ENCODE results near the gene DGKI.

The DGKI gene

GRCh38 chr7:137519181-137519691, 327.5 kb downstream of the DGKI start:
- DNase-seq, result no peak

DNA sequence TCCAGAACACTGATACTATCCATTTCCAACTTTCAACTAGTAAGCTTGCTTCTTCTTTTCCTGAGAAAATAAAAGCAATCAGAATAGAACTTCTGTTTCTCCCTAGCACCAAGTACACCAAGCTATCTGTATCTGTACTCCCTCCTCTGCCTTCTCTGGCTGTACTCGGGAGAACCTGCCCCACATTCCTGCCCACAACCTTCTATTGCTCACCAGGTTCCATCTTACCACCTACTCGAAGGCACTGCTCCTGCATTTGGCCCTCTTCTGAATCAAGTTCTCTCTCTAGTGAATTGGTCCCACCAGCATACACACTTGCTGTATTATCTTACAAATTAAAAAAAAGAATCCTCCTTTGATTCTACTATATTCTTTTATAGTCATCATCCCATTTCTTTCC, 333.7 kb downstream of the DGKI start:
- no peak for DNase-seq

DNA sequence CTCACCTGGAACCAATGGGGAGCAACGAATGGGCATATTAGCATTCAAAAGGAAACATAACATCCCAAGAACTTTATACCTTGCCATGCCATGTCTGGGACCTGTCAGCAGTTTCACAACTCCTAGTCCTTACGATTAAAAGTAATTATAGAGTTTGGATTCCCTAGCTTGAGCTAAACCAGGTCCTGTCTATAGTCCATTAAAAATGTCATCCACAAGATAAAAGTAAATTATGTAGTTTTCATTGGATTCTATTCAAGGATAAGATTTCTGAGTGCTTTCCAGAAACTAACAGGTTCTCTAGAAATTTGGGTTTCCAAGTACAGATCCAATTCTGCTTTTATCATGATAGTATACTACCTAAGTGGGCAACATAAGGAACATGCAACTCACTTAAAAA, 339.7 kb downstream of the DGKI start:
- no peak for DNase-seq

DNA sequence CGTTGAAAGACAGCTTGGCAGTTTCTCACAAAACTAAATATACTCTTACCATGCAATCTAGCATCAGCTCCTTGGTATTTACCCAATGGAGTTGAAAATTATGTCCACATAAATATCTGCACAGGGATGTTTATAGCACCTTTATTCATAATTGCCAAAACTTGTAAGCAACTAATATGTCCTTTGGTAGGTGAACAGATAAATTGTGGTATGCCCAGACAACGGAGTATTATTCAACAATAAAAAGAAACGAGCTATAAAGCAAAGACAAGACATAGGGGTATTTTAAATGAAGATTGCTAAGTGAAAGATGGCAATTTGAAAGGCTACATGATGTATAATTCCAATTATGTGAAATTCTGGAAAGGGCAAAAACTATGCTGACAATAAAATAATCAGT, 340.7 kb downstream of the DGKI start:
- DNase-seq, result no peak

DNA sequence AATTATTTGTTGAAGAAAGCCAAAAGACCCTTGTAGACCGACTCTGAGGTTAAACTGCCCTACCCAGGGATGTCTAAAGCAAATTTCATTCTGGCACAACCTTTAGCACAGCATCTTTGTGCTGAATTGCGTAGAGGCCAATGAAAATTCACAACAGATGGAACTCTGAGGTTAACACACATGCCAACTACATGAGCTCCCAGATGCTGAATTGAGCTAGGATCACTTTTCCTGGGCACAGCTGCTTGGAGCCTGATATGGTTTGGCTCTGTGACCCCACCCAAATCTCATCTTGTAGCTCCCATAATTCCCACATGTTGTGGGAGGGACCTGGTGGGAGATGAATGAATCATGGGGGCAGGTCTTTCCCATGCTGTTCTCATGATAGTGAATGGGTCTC, 345.2 kb downstream of the DGKI start:
- DNase-seq, result no peak

DNA sequence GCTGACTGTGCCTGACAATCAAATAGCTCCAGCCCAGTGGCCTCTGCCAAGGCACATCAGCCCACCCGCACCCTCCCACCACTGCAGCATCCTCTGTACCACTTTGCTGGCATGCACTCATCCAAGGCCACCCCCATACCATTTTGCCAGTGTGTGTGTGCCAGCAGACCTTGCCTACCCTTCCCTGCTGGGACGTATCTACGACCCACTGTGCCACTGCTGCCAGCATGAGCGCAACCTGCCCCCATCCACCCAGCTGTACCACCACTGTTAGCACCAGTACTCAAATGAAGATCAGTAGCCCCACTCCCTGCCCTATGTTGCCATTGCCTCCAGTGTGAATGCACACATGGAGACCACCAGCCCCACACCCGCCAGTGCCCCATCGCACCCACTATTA, 353.9 kb downstream of the DGKI start:
- DNase-seq, result no peak

GRCh38 chr7:137489880-137490279, 356.9 kb downstream of the DGKI start:
- DNase-seq, result no peak

DNA sequence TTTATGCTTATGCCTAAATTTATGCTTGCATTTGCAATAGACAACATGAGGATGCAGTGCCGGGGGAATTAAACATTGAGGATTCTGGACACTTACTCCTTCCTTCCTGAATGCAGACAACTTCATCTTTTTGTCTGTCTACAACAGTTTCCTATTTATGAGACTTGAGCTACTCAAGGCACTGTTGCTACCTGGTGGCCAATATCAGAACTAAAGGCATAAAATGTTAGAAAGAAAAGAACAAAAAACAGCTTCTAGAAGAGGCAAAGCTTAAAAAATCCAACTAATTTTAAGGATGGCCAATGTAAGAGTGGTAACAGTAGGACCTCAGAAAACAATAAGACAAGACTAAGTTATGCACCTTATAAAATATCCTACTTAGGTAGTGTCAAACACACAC, 358.7 kb downstream of the DGKI start:
- no peak for DNase-seq

DNA sequence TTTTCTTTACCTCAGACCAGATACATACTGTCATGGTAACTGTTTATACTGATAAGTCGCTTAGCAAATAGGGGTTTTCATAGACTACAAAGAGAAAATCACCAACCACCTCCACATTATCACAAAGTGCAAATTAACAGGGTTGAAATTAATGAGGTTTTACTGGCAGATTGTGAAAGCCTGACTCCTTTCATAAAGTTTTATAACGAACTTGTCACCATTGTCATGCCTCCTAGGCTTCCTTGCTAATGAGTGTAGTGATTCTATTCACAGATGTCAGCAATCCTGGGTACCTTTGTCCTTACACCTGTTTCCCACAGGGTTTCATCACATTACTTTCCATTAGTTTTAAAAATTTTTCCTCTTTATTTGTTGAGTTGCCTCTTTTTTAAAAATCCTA, 361.0 kb downstream of the DGKI start:
- no peak for DNase-seq

GRCh38 chr7:137484326-137484725, 362.4 kb downstream of the DGKI start:
- DNase-seq, result no peak

- DNase-seq, result no peak
These were observed 364.3 kb downstream of the DGKI start for GRCh38 chr7:137482466-137482865.

- no peak for DNase-seq
These were observed 365.9 kb downstream of the DGKI start for GRCh38 chr7:137480824-137481365.

DNA sequence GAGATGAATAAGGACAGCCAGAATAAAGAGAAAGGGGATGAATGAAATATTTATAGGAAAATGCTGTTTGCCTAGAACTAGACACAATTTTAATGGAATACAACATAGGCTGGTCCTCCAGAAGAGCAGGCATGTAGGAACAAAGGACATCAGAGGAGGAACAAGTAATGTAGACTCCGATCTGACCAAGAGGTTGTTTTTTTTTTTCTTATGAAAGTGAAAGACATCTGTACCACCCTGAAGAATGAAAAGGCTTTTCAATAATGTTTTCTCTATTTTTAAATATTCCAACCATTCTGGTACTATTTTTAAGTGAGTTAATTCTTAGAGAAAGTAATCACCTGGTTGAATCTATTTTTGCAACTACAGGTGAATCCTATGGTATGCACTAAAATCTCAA, 366.4 kb downstream of the DGKI start:
- DNase-seq, result no peak

GRCh38 chr7:137476937-137477336, 369.8 kb downstream of the DGKI start:
- DNase-seq, result no peak

DNA sequence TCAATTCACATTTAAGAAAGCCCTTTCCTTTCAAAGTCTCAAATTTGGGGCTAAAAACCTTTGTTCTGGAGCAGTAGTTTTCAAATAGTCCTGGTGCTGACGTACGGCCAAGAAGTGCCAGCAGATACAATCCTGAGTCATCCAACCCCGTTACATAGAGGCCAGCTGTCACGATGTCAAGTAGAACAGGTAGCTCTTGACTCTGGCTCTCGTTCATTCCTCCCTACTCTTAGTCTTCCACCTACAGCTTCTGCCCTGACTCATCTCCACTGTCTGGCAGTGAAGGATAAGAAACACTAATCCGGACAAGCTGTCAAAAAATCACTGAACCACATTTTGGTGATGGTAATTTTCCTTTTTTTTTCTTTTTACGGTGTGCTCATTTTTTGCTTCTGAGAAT, 370.8 kb downstream of the DGKI start:
- no peak for DNase-seq

GRCh38 chr7:137474540-137475026, 372.2 kb downstream of the DGKI start:
- DNase-seq, result no peak

- DNase-seq, result no peak
These were observed 375.6 kb downstream of the DGKI start for GRCh38 chr7:137471128-137471527.

DNA sequence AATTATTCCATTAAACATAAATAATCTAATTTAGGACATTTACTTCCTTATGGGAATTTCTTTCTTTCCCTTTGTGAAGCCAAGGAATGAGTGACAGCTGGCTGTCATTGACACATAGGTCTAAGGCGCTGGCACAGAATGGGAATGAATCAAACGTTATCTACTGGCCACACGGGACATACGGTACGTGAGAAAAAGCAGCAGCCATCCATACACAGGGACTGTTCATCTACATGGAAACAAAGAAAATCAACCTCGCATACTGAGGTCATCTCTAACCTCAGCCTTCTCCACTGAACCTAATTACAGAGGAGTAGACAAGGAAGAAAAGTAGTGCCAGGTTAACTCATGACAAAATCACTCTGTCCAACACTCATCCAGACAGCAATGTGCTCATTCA, 376.9 kb downstream of the DGKI start:
- no peak for DNase-seq

GRCh38 chr7:137469191-137469811, 377.5 kb downstream of the DGKI start:
- DNase-seq, result no peak

- DNase-seq, result no peak
These were observed 383.9 kb downstream of the DGKI start for GRCh38 chr7:137462847-137463246.

DNA sequence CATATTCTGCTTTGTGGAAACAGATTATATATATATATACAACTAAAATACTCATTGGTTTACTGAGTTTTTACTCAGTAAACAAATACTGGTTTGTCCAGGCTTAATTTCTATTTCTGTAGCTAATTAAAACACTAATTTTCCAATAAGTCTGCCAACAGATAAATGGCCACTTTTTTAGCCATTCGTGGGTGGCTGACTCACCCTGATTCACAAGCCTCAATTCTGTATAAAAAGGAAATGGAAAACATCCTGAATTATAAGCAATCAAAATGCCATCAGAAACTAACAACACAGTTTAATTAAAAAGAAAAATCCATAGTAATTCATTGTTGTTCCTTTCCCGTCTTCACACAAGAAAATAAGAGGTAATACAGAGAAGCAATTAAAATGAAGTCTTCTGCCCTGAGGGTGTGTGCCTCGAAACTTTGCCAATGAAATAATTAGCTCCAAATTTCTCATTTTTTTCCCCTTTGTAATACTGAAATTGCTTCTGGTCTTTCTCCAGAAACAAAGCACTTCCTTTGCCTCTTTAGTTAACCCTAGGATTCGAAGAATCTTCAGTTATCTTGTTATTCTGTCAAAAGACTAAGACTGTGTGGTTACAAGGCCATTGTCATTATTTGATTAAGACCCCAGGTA, 384.6 kb downstream of the DGKI start:
- DNase-seq, result no peak

DNA sequence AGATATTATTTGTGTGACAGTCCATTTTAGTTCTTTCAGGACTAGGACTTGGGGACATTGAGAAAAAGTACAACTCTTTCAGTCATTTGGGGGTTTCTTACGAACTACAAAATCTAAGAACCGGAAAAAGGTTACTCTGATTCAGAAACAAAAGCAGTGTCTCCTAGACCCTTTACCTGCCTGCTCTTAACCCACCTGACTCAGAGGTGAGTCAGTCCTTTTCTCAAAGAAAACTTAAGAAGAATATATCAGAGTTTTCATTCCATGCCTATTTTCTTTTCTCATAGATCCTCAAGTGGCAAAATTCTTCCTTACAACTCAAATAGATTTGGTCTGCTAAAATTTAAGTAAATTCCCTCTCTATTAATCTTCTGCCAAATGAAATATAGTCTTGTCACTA, 388.4 kb downstream of the DGKI start:
- DNase-seq, result no peak

DNA sequence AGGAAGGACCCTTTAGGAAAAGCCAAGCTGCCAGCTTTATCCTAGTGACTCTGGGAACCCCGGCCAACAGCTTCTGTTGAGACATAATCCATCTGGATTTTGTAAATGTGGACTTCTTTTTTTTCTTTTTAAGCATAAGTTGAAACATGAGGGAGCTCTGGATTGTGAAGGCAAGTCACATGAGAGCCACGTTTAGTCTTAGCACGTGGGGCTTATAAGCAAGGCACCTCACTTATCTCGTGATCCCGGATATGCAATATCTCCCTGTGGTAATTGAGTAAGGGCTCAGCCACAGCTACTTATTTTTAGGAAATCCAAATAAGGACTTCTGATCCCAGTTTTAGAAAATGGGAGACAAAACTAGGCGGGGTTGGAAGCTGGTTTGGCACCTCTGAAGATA, 392.0 kb downstream of the DGKI start:
- DNase-seq, result no peak

GRCh38 chr7:137454246-137454724, 392.5 kb downstream of the DGKI start:
- no peak for DNase-seq

All from NCI-H1436 treated with DMSO at 0.1 percent for 48 hours (cell line).